SKM-1 treated with dmso at 0.1 percent for 144 hours (cell line): ENCODE measurements around the gene PRKCE.

Source experiments
- DNase-seq: peaks from one replicate; lab custom pipeline; 2025; ENCODE audit not compliant: unreplicated experiment; lab: John Stamatoyannopoulos, UW

PRKCE gene

DNA sequence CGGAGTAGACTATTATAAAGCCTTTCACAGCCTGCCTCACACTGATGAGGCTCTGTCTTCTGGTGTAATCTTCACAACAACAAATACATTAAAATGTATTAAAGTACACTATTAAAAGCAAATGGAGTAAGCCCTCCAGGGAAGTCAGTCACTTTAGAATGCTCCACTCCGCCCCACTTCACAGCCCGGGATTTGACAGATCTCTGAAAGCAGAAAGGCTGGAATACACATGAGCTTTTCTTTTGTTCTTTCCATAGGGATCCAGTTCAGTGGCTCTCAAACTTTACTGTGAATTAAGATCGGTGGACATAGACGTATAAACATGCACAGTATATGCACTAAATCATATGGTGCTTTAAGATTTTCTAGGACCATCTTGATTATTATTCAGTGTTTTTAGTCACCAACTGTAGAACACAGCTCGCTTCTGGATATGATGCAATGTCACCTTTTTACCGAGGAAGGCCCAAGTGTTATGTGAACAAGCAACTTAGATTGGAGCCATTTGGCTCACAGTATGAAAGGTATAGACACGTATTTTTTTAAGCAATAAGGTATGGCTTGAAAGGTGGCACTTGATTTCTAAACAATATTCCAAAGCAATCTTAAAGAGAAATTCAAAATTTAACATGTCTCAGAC, 151.1 kb downstream of the PRKCE start:
- no peak for DNase-seq

DNA sequence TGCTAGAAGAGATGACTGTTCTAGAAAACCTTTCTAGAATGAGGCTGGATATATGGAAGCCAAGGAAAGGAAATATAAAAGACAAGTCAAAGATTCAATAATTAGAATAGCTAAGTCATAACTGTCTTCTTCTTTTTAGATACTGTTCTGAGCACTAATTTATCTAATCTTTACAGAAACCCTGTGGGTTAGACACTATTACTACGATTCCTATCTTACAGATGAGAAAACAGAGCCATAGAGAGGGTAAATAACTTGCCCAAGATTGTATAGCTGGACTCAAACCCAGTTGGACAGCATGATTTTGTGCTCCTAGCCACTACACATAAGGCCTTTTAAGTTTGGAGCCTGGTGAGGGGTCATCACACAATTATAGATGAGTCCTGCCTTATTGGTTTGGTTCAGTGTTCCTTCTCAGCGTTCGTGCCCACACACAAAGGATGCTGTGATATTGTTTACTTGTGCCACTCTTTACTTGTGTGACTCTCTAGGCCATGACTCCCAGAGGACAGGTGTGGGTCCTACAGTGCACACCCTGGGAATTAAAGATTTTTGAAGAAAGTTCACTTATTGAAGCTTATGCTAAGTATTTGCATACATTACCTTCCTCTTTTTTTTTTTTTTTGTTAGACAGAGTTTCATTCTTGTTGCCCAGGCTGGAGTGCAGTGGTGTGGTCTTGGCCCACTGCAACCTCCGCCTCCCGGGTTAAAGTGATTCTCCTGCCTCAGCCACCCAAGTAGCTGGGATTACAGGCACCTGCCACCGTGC, 153.7 kb downstream of the PRKCE start:
- DNase-seq, result no peak

DNA sequence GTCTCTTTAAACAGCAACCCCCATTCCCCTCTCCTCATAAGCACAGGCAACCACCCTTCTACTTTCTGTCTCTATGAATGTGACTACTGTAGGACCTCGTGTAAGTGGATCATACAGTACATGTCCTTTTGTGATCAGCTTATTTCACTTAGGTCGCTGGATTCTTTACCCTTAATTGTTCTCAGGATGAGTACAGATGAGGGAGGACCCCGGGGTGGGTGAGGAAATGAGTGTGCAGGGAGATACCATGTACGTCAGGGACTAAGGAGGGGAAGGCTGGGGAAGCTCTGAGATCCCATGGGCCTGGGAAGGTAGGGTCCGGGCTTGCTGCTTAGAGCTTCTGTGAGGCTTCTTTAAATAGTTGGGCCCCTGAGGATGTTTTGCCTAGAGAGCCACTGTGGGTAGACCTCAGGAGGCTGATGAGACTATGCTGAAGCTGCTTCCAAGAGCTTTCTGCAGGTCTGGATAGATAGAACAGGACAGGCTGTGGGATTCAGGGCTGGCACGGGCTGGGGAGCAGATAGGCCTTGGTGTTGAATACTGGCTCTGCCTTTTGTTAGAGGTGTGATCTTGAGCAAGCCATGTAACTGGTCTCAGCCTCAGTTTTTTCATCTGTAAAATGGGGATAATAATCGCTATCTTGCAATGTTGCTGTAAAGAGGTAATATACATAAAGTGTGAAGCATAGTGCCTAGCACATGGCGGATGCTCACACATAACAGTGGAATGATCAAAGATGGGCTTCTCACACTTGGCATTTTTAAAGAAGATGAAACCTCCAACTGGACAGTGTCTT, 155.3 kb downstream of the PRKCE start:
- DNase-seq, result no peak

DNA sequence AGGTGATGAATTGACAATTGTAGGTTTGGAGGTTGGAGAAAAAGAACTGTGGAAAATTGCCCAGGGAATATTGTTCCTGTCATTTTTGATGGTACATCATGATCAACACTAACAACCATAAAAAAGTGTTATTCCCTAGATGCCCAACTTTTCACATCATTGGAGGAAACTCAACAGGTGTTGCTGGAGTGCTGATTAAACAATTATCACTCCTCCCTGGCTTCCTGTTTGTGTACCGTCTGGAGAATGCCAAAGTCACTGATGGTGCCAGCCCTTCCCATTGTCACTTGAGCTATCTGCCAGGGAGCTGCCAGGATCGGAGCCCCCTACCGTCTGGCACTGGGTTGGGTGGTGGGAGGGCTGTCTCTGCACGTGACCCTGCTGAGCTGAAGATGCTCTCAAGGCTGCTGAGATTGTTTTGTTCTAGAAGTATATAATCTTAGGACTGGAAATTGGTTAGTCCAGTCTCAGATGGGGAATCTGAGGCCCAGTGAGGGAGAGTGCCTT, 156.9 kb downstream of the PRKCE start:
- no peak for DNase-seq

DNA sequence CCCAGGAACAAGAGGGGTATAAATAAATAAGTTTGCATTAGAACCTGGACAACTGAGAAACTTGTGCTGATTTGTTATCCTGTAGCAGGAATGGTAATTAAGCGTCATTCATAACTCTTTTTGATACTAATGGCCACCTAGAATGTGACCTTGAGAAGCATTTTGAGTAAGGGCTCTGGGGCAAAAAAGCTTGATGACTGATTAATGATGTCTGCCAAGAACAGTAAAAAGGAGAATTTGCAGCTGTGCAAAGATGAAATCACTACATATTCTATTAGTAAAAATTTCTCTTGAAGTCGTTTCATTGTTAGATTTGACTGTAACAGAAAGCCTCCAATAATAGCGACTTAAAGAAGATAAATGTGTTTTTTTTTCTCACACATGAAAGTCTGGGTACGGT, 157.7 kb downstream of the PRKCE start:
- DNase-seq, result no peak

DNA sequence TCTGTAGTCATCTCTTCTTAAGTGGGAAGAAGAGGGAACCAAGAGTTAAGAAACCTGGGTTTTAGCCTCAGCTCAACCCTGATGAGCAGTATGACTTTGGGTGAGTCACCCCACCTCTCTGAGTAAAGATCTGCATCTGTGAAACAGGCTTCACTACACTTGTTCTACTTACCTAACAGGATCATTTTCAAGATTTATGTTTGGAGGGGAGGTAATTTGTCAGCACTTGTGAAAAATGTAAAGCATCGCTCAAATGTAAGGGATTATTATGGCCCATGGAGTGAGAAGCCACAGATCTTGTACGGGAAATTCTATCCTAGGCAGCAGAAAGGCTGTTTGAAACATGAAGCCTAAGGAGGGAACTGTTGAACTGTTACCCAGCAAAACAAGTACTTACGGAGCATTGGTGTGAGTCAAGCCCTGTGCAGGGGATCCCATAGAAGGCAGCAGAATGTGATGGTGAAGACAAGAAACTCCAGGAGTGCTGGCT, 160.6 kb downstream of the PRKCE start:
- DNase-seq, result no peak

DNA sequence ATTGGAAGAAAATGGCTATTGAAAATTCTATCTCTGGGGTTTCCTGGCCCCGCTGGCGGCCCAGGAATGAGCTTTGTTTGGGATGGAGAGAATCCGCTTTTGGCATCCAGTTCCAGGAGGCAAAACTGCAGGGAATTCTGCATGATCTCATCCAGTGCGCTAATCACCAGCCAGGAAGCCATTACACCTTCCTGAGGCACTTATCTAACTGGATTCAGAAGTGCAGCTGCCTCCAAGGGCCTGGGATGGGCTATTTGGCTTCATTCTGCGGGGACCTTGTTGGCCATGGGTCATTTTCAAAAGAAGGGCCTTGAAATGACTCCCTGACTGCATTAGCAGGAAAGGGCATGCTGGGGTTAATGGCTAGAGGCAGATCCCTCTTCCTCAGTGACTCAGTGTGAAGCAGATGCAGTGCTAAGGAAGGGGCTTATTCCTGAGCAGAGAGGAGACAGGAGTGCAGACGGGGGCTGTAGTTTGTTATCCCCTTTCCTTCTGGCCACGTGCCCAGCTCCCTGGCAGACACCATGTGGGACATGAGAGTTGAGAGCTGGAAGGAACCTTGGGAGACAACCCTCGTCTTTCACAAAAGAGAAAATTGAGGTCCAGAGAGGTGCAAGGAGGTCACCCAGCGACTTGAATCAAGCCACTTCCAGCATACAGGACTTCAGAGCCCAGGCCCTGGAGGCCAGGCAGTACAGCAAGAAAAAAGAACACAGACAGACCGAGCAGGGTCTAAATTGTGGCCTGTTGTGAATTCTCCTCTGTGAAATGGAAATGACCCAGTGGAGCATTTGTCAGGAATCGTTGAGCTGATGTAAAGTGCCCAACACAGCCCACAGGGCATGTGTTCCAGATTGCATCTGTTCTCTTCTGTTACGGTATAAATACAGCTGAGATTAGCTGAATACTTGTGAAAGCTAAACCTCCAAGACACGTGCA, 161.8 kb downstream of the PRKCE start:
- DNase-seq, result no peak

DNA sequence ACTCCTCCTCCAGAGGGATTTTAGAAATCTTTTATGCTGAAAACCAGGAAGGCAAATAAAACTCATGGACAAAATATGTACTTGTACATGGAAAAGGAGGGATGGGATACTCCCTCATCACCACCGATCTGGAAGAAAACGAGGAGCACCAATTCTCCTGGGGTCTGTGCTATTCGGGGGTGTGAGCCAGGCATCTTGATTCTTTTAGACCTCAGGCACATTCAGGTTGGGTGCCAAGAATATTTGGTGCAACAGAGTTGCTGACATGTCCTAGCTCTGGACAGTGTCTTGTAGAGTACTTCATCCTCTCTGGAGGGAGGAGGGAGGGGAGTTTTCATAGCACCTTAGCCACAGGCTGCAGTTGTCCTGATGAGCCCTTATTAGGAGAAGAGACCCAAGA, 163.0 kb downstream of the PRKCE start:
- no peak for DNase-seq

DNA sequence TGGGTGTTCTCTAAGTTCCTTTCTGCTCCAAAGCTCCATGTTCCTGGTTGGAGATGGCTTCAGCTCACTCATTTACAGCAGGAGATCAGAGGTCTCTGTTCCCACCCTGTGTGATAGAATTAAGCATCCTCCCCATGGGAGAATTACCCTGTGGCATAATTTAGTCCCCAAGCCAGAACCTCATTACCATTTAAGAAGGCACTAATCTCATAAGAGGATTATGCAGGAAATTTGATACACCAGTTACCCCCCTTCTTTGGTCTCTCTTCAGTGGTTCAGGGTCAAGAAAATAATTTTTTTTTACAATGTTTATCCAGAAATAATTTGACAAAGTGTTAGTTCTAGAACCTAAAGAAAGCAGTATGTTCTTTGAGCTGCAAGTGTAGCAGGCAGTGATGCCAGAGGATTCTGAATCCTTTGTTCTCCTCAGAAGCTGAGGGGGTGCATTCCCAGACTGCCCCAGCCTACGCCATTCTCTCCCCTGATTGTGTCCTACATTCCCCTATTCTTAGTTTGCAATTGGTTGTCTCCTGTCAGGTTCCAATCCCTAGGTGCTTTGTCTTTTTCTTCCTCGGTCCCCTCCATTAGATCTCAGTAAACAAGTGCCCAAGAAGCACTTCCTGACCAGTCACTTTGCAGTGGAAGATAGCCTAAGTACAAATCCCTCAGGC, 163.6 kb downstream of the PRKCE start:
- DNase-seq, result no peak

DNA sequence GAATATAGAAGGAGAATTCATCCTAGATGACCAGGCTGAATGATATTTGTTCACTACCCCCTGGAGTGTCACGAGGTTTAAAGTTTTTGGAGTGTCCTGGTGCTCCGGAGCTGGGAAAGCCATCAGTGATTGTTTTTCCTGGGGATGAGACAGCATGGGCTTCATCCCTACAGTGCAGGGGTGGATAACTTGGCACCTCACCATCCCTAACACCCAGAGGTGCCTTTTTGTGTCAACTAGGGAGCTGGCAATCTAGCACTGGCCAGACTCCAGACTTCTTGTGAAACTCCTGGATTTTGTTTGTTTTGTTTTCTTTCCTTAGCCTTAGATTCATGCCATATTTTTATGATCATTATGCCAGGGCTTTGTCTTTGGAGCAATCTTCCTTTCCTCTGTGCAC, 164.8 kb downstream of the PRKCE start:
- no peak for DNase-seq

DNA sequence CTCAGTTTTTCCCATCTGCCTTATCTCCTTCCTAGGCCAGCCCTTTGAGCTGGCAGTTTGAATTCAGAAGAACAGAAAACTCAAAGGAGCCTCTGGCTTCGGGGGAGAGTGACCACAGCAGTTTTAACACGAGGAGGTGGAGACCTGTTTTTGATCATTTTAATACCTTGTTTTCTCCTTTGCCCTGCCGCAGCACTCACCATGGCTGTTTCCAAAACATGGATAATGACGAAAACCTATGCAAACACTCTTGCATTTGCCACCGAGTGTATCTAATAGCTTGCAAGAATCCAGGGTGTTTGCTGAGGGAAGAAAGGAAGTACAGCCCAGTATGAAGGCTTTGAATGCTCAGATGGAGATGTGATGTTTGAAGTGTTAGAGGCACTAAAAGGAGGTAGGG, 167.1 kb downstream of the PRKCE start:
- DNase-seq, result no peak

DNA sequence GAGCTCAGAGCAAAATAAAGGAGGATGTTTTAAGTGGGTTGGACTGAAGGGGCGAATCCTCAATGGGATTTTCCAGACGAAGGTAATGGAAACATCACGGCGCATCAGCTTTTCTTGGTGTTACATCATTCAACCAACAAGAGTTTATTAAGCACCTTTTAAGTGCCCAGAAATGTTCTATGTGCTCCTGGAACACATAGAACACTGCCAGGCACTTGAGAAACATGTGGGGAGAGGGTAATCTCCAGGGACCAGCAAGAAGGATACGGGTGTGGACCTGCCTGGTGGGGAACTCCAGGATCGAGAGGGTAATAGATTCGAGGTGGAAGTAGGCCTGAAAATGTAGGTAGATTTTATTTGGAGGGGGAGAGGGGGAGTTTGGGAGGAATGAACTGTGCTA, 168.6 kb downstream of the PRKCE start:
- no peak for DNase-seq

DNA sequence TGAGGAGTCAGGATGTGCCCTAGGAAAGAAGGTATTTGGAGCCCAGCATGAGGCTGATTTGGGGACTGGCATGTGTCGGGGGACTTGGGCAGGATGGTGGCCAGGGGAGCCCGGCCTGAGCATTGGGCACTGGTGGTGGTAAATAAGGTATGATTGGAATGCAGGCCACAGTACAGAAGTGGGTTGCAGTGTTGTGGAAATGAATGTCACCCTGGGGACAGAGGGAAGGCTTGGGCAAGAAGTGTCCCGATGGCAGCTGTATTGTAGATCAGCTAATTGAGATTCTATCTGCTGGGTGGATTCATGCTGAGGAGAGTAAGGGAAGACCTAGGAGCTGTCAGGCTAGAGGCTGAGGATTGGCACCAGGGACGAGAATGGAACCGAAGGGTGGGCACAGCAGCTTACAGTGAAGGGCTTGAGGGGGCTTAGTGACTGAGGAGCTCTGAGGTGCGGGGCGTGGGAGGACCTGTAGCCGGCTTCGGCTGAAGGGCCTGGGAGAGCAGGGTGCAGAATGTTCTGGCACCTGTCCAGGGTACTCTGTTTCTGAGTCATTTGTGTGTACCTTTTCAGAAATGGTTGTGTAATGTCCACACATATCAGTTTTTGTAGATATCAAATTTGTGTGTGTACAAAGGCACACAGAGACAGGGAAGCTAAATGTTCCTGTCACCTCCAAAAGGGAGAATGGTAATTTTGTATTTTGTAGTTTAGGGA, 170.2 kb downstream of the PRKCE start:
- DNase-seq, result no peak

DNA sequence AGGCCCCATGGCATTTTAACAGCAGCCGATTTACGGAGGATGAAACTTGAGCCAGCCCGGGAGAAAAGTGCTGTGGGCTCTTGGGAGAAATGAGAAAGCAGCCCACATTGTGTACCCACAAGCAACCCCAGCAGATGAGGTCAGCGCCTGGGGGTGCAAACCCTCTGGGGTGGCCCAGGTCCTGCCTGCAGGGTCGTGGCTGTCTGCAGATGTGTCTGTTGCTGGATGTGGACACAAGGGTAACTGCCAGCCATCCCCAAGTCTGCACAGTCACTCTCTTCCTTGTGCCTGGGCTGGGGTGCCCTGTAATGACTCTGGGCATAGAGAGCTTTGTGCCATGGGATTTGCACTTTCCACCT, 170.8 kb downstream of the PRKCE start:
- DNase-seq, result no peak

DNA sequence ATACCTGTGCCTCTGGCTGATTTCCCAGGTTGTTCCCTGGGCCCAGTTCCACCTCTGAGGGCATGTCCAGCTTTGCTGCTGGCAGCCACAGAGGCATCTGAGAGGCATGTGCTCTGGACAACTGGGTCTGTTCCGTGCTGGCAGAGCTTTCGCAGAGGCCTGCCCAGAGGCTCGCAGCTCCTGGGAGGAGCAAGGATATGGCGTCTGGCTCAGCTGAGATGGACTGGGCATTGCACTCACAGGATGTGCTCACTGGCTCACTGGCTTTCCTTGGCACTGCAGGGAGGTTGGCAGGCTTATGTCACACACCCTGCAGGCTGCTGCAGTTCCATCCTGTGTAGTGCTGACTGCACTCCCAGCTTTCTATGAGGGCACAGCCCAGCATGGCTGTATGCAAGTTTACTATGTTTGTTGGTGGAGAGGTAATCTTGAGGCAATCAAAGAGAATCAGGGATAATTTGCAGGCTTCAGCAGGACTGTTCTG, 172.3 kb downstream of the PRKCE start:
- DNase-seq, result no peak

DNA sequence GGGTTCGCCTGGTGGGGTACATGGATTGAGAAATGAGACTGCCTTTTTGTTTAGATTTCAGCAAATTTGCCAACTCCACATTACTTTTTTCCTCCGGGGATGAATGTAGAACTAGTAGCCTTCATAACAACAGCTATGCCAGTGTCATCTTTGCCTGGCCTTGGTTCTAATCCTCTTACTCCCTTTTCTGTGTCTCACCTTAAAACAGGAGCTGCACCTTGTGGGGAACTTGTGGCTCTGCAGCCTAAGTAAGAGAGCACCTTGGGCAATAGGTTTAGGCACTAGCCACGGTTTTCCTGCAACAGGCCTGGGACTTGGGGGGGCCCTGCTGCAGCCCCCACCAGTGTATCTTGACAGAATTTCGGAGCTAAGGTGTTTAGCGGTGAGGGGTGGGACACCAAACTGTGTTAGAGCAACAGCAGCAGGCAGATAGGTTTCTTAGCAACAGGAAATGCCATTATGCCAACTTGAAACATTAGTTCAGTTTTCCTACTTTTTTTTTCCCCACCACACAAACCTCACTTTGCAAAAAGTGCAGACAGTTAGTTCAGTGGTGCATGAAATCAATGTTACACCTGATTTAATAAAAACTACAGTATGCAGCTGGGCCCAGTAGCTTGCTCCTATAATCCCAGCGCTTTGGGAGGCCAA, 173.7 kb downstream of the PRKCE start:
- DNase-seq, result no peak

DNA sequence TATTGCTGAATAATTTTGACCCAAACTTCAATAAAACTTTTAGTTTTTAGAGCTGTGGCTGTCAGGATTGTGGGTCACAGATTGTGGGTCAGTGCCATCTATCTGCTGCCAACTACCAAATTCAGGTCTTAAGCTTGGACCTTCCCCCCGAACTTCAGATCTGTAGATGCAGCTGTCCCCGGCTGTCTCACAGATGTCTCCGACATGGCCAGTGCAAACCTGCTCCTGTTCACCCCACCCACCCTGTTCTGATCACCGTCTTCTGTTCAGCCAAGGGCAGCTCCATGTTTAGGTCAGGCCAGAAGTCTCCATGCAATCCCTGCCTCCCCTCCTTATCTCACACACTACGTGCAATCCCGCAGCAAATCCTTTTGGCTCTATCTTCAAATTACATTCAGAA, 175.0 kb downstream of the PRKCE start:
- DNase-seq, result no peak

DNA sequence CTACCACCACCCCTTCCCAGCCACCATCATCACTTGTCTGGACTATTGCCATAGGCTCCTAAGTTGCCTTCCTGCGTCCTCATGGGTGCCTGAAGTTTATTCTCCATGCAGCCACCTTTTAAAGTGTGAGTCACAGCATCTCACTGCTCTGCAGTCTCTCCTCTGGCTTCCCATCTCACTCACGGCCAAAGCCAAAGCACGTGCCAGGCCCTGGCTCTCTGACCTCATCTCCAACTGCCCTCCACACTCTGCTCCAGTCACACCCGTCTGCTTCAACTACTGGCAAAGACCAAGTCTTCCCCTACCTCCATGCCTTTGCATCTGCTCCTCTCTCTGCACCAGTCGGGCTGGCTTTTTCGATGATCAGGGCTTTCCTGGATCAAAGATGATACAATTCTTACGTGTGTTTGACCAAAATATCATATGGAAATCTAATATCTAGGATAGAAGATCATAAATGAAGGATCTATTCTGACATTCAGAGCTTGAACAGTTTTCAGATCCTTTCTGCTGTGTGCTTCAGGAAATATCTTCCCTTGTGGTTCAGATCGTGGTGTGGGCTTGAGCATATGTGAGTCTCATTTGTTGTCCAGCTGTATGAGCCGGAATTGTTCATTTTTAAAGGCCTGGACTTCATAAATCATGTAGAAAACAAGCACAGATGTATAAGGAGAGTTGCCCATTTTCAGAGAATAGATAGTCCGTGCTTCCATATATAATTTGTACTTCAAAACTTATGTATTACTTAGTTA, 175.6 kb downstream of the PRKCE start:
- no peak for DNase-seq
